GM18867 (cell line): ENCODE results near the gene DAAM1.

Source experiments
- ATAC-seq: cut with Tn5 transposase; IDR thresholded peaks from one replicate; pipeline ENCODE4 v1.9.1; 2021; ENCODE audit warnings: mild to moderate bottlenecking, moderate library complexity; ENCODE audit not compliant: unreplicated experiment

DAAM1 gene

GRCh38 chr14:59406454-59407245 lies 218.2 kb downstream of the DAAM1 start:
- ATAC-seq, result no peak

- ATAC-seq, result no peak
Measured at GRCh38 chr14:59407246-59408010, 219.0 kb downstream of the DAAM1 start.

GRCh38 chr14:59415836-59416602 lies 227.6 kb downstream of the DAAM1 start:
- ATAC-seq, result no peak

- ATAC-seq, result no peak
Measured at GRCh38 chr14:59417311-59417710, 228.8 kb downstream of the DAAM1 start.

- ATAC-seq, result no peak
Measured at GRCh38 chr14:59419303-59419702, 230.8 kb downstream of the DAAM1 start.
